ENCODE results near the gene RAVER2. TPM values are rescaled to one million over a fixed set of nuclear protein-coding genes. Genes with fewer than 3 reads are reported as not detected.

RAVER2 gene
- total and polyA plus RNA-seq, 2 donors (not counting 3 experiments of a cell fraction or from before 2014, with no cell fraction given) = 6.0 to 13.9 TPM

DNA sequence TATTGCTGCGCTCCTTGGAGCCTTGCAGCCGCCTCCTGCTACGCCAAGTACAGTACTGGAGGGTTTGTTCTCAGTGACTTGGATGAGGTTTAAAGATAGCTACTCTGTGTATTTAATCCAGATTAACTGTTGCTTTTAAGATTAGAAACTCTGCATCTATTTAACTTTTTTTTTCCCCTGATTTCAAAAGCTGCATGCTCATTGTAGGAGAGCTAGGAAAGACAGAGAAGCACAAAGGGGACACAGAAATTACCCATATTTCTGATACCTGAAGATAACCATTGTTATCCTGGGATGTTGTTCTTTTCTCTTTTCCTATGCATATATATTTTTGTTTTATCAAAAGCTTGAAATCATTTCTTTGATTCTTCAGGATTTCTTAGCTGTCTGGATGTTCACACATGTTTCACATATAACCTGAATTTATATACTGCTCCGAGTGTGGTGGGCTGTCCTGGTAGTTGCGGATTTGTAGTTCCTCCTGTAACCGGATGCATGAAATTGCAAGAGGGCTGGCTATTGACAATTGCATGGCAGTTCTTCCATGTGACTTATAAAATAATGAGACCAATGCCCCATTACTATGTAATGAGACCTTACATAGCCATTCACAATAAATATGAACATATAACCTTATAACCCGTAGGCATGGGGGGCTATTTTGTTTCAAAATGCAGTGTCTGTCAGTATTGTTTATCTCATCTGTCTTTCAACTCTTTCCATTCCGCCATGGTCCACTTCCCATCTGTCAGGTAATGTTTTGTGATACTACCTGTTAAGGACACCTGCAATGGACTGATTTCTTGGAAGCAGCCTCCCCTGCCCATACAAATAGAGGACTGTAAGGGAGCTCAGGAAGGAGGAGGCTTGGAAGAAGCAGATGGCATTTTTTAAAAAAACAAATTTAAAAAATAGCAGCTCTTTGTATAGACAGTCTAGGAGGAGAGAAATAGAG lies 1.4 kb downstream of the RAVER2 start:
- H3K9me3 ChIP-seq (replicated peaks; ENCODE audit: control insufficient read depth, insufficient read depth, low read length) = no peaks in the 10 kb centered on the region
- H2AFZ ChIP-seq (ENCODE audit: low read depth, low read length) = peak overlapping the region; percentile 89
- H3K27me3 ChIP-seq (ENCODE audit: control insufficient read depth in 2 of 2, insufficient read depth in 2 of 2, low read length in 2 of 2) = no peaks in the 10 kb centered on the region
- no peak overlapping the region for H3K27ac ChIP-seq (ENCODE audit: insufficient read depth, low read depth, low read length)
- H3K36me3 ChIP-seq (ENCODE audit: control insufficient read depth in 2 of 2, extremely low read depth in 1 of 2, insufficient read depth in 2 of 2, low read length in 2 of 2) = no peaks in the 10 kb centered on the region
- H3K4me2 ChIP-seq (ENCODE audit: insufficient read depth, low read length) = peak overlapping the region; percentile 68
- H3K9ac ChIP-seq (replicated peaks; ENCODE audit: extremely low read depth, insufficient read depth, low read length) = no peak overlapping the region
- POLR2A ChIA-PET = no interaction called here
- DNase-seq (ENCODE audit: low read depth, low spot score) (no peak), FAIRE-seq (no peak)
- CTCF ChIA-PET = interaction anchor here (0.8 to 1.6 kb wide), 6 partner anchors 9 to 329 kb away, joined by 3 to 8 read pairs (median 4); no protein-coding TSS in a partner anchor
- BruUV-seq (replicated peaks) = TSS peak; percentile 21
- peaks cover 2% of the 10 kb centered on the region for H3K79me2 ChIP-seq (ENCODE audit: control insufficient read depth, insufficient read depth, low read length)
- peaks cover 6% of the 10 kb centered on the region for H3K4me1 ChIP-seq (ENCODE audit: control insufficient read depth, extremely low read depth, insufficient read depth, low read length)
- no peak for TF ChIP-seq GATA2 (IDR thresholded peaks at IDR 0.05; ENCODE audit: insufficient read depth, insufficient read length, low read depth, low read length)
- no peak for TF ChIP-seq EZH2 (IDR thresholded peaks at IDR 0.05; ENCODE audit: borderline replicate concordance, low read depth, low read length, severe bottlenecking)
- TF ChIP-seq, protein P1, sequence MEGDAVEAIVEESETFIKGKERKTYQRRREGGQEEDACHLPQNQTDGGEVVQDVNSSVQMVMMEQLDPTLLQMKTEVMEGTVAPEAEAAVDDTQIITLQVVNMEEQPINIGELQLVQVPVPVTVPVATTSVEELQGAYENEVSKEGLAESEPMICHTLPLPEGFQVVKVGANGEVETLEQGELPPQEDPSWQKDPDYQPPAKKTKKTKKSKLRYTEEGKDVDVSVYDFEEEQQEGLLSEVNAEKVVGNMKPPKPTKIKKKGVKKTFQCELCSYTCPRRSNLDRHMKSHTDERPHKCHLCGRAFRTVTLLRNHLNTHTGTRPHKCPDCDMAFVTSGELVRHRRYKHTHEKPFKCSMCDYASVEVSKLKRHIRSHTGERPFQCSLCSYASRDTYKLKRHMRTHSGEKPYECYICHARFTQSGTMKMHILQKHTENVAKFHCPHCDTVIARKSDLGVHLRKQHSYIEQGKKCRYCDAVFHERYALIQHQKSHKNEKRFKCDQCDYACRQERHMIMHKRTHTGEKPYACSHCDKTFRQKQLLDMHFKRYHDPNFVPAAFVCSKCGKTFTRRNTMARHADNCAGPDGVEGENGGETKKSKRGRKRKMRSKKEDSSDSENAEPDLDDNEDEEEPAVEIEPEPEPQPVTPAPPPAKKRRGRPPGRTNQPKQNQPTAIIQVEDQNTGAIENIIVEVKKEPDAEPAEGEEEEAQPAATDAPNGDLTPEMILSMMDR (IDR thresholded peaks at IDR 0.05; ENCODE audit: extremely low read depth in 1 of 2, insufficient read depth in 1 of 2, low read depth in 1 of 2, low read length in 2 of 2) = no peak
- no peak for TF ChIP-seq POLR2A (IDR thresholded peaks at IDR 0.05; ENCODE audit: low read depth, low read length)
- no peak for TF ChIP-seq POLR2AphosphoS5 (IDR thresholded peaks at IDR 0.05; ENCODE audit: insufficient read depth, low read depth, low read length)
- no peak for TF ChIP-seq MYC (IDR thresholded peaks at IDR 0.05; ENCODE audit: low read depth, low read length)
- TF ChIP-seq JUN (IDR thresholded peaks at IDR 0.05; ENCODE audit: borderline replicate concordance, insufficient read depth, insufficient read length, low read depth) = no peak
- TF ChIP-seq, protein P2, sequence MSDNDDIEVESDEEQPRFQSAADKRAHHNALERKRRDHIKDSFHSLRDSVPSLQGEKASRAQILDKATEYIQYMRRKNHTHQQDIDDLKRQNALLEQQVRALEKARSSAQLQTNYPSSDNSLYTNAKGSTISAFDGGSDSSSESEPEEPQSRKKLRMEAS (IDR thresholded peaks at IDR 0.05; ENCODE audit: insufficient read depth, insufficient read length) = no peak
- no peak for TF ChIP-seq FOS (IDR thresholded peaks at IDR 0.05; ENCODE audit: borderline replicate concordance, insufficient read depth, low read length)
- dilution Hi-C loops (cut with MboI; ENCODE audit: extremely low pct_ligation_motif_present, low sequenced_read_pairs) = no loop called here
- intact Hi-C loops (cut with micrococcal nuclease) = loop anchor here (1.0 to 5.0 kb wide), 3 partner anchors 220 to 479 kb away; partner anchors contain the start of gene JAK1
- no peaks in the 10 kb centered on the region for H4K20me1 ChIP-seq (replicated peaks; ENCODE audit: control insufficient read depth, extremely low read depth, insufficient read depth, low read length)
- peak overlapping the region; percentile 61 to 71 (median 68) for H3K4me3 ChIP-seq (replicated peaks in 1 of 3; ENCODE audit: insufficient read depth in 1 of 3, low read depth in 1 of 3, low read length in 3 of 3)
- H3K9me1 ChIP-seq (replicated peaks; ENCODE audit: control insufficient read depth, extremely low read depth, insufficient read depth, low read length) = no peaks in the 10 kb centered on the region
